OCI-LY1 (cell line): ENCODE results near the gene RNASE8.

ENCODE experiments used
- H2AFZ ChIP-seq: fragments of 200-600 bp; sonication (generic), shearing (Covaris generic); 2 replicates; pipeline ENCODE4 v1.6.0; 2014; ENCODE audit warnings: antibody characterized with exemption, mild to moderate bottlenecking, low read length
- H3F3A ChIP-seq: fragments of 200-600 bp; sonication (generic), shearing (Covaris generic); 2 replicates; pipeline ENCODE4 v1.6.0; 2014; ENCODE audit warnings: mild to moderate bottlenecking, antibody characterized with exemption, low read length, moderate library complexity; ENCODE audit not compliant: insufficient read depth
- H3K27ac ChIP-seq: fragments of 200-600 bp; sonication (generic); 2 replicates; pipeline ENCODE4 v1.5.1; 2014; ENCODE audit warnings: low read length, mixed run types, mild to moderate bottlenecking, low read depth; ENCODE audit not compliant: poor library complexity, severe bottlenecking
- H3K27me3 ChIP-seq: fragments of 200-600 bp; sonication (generic); 2 replicates; pipeline ENCODE4 v1.6.0; 2014; ENCODE audit warnings: antibody characterized with exemption, mild to moderate bottlenecking, low read length, moderate library complexity; ENCODE audit not compliant: insufficient read depth
- H3K36me3 ChIP-seq: fragments of 200-600 bp; sonication (generic); 2 replicates; pipeline ENCODE4 v1.6.1; 2014; ENCODE audit warnings: mild to moderate bottlenecking, antibody characterized with exemption, low read length, moderate library complexity, mixed read lengths; ENCODE audit not compliant: insufficient read depth
- H3K4me1 ChIP-seq: fragments of 200-600 bp; sonication (generic); 2 replicates; pipeline ENCODE4 v1.5.1; 2014; ENCODE audit warnings: mild to moderate bottlenecking, low read length, moderate library complexity; ENCODE audit not compliant: insufficient read depth, severe bottlenecking
- H3K4me2 ChIP-seq: fragments of 200-600 bp; sonication (generic), shearing (Covaris generic); 2 replicates; pipeline ENCODE4 v1.6.1; 2014; ENCODE audit warnings: low read length
- H3K4me3 ChIP-seq: fragments of 200-600 bp; sonication (generic); 2 replicates; pipeline ENCODE4 v1.5.1; 2014; ENCODE audit warnings: low read length, low read depth, mild to moderate bottlenecking, mixed read lengths; ENCODE audit not compliant: poor library complexity, severe bottlenecking
- H3K79me2 ChIP-seq: fragments of 200-600 bp; shearing (Covaris generic); 2 replicates; pipeline ENCODE4 v1.6.1; 2016; ENCODE audit warnings: mixed run types, low read length, mixed read lengths; ENCODE audit not compliant: insufficient read depth
- H3K9ac ChIP-seq: fragments of 200-600 bp; sonication (generic), shearing (Covaris generic); 2 replicates; pipeline ENCODE4 v1.6.1; 2014; ENCODE audit warnings: mild to moderate bottlenecking, low read length, mixed read lengths
- H3K9me2 ChIP-seq: fragments of 200-600 bp; sonication (generic), shearing (Covaris generic); 2 replicates; pipeline ENCODE4 v1.6.1; 2014; ENCODE audit warnings: low read depth, mild to moderate bottlenecking, low read length, mixed read lengths
- H3K9me3 ChIP-seq: fragments of 200-600 bp; shearing (Covaris generic); 2 replicates; pipeline ENCODE4 v1.6.1; 2014; ENCODE audit warnings: low read length, mixed read lengths
- H4K20me1 ChIP-seq: fragments of 200-600 bp; sonication (generic), shearing (Covaris generic); 2 replicates; pipeline ENCODE4 v1.6.0; 2016; ENCODE audit warnings: mild to moderate bottlenecking, low read length; ENCODE audit not compliant: insufficient read depth
- CTCF ChIP-seq: fragments of 200-600 bp; sonication (generic), shearing (Covaris generic); IDR thresholded peaks from 2 replicates; pipeline ENCODE4 v1.5.1; 2017; ENCODE audit warnings: mild to moderate bottlenecking, antibody characterized with exemption, low read length, moderate library complexity, mixed read lengths
- EZH2 ChIP-seq: fragments of 200-600 bp; sonication (generic), shearing (Covaris generic); IDR thresholded peaks from 2 replicates; pipeline ENCODE4 v1.8.0; 2017; ENCODE audit warnings: borderline replicate concordance, mixed run types, mild to moderate bottlenecking, antibody characterized with exemption, low read length, moderate library complexity, mixed read lengths

The RNASE8 gene

GRCh38 chr14:21050597-21050996 lies 7.0 kb upstream of the RNASE8 start:
- no peaks in the 10 kb centered on the region for H4K20me1 ChIP-seq
- peaks cover 4% of the 10 kb centered on the region; the same call in 1 of the 2 replicates for H3K27me3 ChIP-seq
- no peak for TF ChIP-seq EZH2
- no peak for TF ChIP-seq CTCF
- H3K27ac ChIP-seq, result no peak overlapping the region
- H3K9me3 ChIP-seq, result no peaks in the 10 kb centered on the region
- no peaks in the 10 kb centered on the region for H3K4me1 ChIP-seq
- H2AFZ ChIP-seq, result no peak overlapping the region
- H3K4me3 ChIP-seq, result no peak overlapping the region
- no peak overlapping the region for H3K9ac ChIP-seq
- H3K9me2 ChIP-seq, result no peaks in the 10 kb centered on the region
- H3K36me3 ChIP-seq, result no peaks in the 10 kb centered on the region
- H3K79me2 ChIP-seq, result no peaks in the 10 kb centered on the region
- H3F3A ChIP-seq, result no peaks in the 10 kb centered on the region
- H3K4me2 ChIP-seq, result no peak overlapping the region

- H3K9me2 ChIP-seq, result no peaks in the 10 kb centered on the region
Observed at GRCh38 chr14:21053184-21054122, 4.2 kb upstream of the RNASE8 start.

GRCh38 chr14:21054123-21054767 lies 3.4 kb upstream of the RNASE8 start:
- no peak overlapping the region for H3K4me2 ChIP-seq
- H2AFZ ChIP-seq, result no peak overlapping the region
- TF ChIP-seq CTCF (no peak), EZH2 (no peak)

More at GRCh38 chr14:21053184-21054122, 4.2 kb upstream of the RNASE8 start:
- no peaks in the 10 kb centered on the region for H3F3A ChIP-seq
- peaks cover 8% of the 10 kb centered on the region; the same call in 1 of the 2 replicates for H3K27me3 ChIP-seq
- H3K36me3 ChIP-seq, result no peaks in the 10 kb centered on the region
- no peak for TF ChIP-seq EZH2
- TF ChIP-seq CTCF, result no peak
- no peak overlapping the region for H3K4me3 ChIP-seq
- H3K27ac ChIP-seq, result no peak overlapping the region
- no peaks in the 10 kb centered on the region for H4K20me1 ChIP-seq
- H3K9me3 ChIP-seq, result no peaks in the 10 kb centered on the region
- no peaks in the 10 kb centered on the region for H3K4me1 ChIP-seq
- no peak overlapping the region for H3K9ac ChIP-seq
- H3K4me2 ChIP-seq, result no peak overlapping the region
- H2AFZ ChIP-seq, result no peak overlapping the region
- no peaks in the 10 kb centered on the region for H3K79me2 ChIP-seq

More at GRCh38 chr14:21054123-21054767, 3.4 kb upstream of the RNASE8 start:
- Histone ChIP-seq H3K4me3 (no peak overlapping the region), H3K27me3 (peaks cover 8% of the 10 kb centered on the region; the same call in 1 of the 2 replicates), H3K36me3 (no peaks in the 10 kb centered on the region), H3K79me2 (no peaks in the 10 kb centered on the region), H3F3A (no peaks in the 10 kb centered on the region), H3K4me1 (no peaks in the 10 kb centered on the region), H3K9ac (no peak overlapping the region), H3K9me2 (no peaks in the 10 kb centered on the region), H4K20me1 (no peaks in the 10 kb centered on the region), H3K27ac (no peak overlapping the region), H3K9me3 (no peaks in the 10 kb centered on the region)
